Measurements from ENCODE around the gene OR10K2. TPM values are rescaled to one million over a fixed set of nuclear protein-coding genes. Genes with fewer than 3 reads are reported as not detected.

The OR10K2 gene
- not detected for total RNA-seq
- long read RNA-seq: 0 reads

GRCh38 chr1:158426137-158426536 is at the start of gene OR10K2:
OR10K2 (minus strand) TSS chr1:158426237; CDS start chr1:158420866, 5,371 bp downstream.
- Histone ChIP-seq H3K36me3 (no peaks in the 10 kb centered on the region), H3K27ac (no peak within 1 kb of the TSS), H3K4me3 (no peak within 1 kb of the TSS), H3K9me3 (no peaks in the 10 kb centered on the region), H3K4me1 (no peaks in the 10 kb centered on the region), H3K27me3 (no peaks in the 10 kb centered on the region)
- no peak for ATAC-seq
- no peak for DNase-seq
- TF ChIP-seq CTCF (IDR thresholded peaks at IDR 0.05): no peak
- intact Hi-C loops (cut with DNase I): no loop called here

- Histone ChIP-seq H3K27me3 (no peaks in the 10 kb centered on the region), H3K36me3 (no peaks in the 10 kb centered on the region), H3K27ac (no peak within 1 kb of the TSS), H3K9me3 (no peaks in the 10 kb centered on the region), H3K4me1 (no peaks in the 10 kb centered on the region), H3K4me3 (no peak within 1 kb of the TSS)
- no peak for DNase-seq
- no peak for ATAC-seq
- no peak for TF ChIP-seq CTCF (IDR thresholded peaks at IDR 0.05)
- intact Hi-C loops (cut with DNase I): no loop called here
These were observed 45.9 kb upstream of the OR10K2 start, which contains the start of gene OR10R2 for GRCh38 chr1:158471920-158472319. OR10R2 (plus strand) TSS chr1:158472220; CDS start chr1:158472326, 106 bp downstream.

- Histone ChIP-seq H3K27ac (no peak within 1 kb of the TSS), H3K4me3 (no peak within 1 kb of the TSS), H3K9me3 (no peaks in the 10 kb centered on the region), H3K4me1 (no peaks in the 10 kb centered on the region), H3K36me3 (no peaks in the 10 kb centered on the region), H3K27me3 (no peaks in the 10 kb centered on the region)
- DNase-seq: no peak
- ATAC-seq: no peak
- intact Hi-C loops (cut with DNase I): no loop called here
- TF ChIP-seq CTCF (IDR thresholded peaks at IDR 0.05): no peak
These were observed 35.5 kb upstream of the OR10K2 start, which contains the start of gene OR10K1 for GRCh38 chr1:158461534-158461933. OR10K1 (plus strand) TSS chr1:158461834; CDS start chr1:158465562, 3,728 bp downstream.

- no peaks in the 10 kb centered on the region for H3K36me3 ChIP-seq
- no peak overlapping the region for H3K4me3 ChIP-seq
- TF ChIP-seq CTCF (IDR thresholded peaks at IDR 0.05): no peak
- H3K4me1 ChIP-seq: no peaks in the 10 kb centered on the region
- no peak for DNase-seq
- no peak overlapping the region for H3K27ac ChIP-seq
- intact Hi-C loops (cut with DNase I): no loop called here
- no peaks in the 10 kb centered on the region for H3K27me3 ChIP-seq
- ATAC-seq: no peak
- H3K9me3 ChIP-seq: no peaks in the 10 kb centered on the region
These were observed 32.2 kb upstream of the OR10K2 start for GRCh38 chr1:158458263-158458662.

GRCh38 chr1:158457246-158457645 is 31.2 kb upstream of the OR10K2 start:
- ATAC-seq: no peak
- Histone ChIP-seq H3K9me3 (no peaks in the 10 kb centered on the region), H3K27ac (no peak overlapping the region), H3K4me3 (no peak overlapping the region), H3K36me3 (no peaks in the 10 kb centered on the region), H3K27me3 (no peaks in the 10 kb centered on the region), H3K4me1 (no peaks in the 10 kb centered on the region)
- TF ChIP-seq CTCF (IDR thresholded peaks at IDR 0.05): no peak
- intact Hi-C loops (cut with DNase I): no loop called here
- no peak for DNase-seq

- intact Hi-C loops (cut with DNase I): no loop called here
- H3K36me3 ChIP-seq: no peaks in the 10 kb centered on the region
- TF ChIP-seq CTCF (IDR thresholded peaks at IDR 0.05): no peak
- H3K9me3 ChIP-seq: no peaks in the 10 kb centered on the region
- H3K27me3 ChIP-seq: no peaks in the 10 kb centered on the region
- H3K27ac ChIP-seq: no peak overlapping the region
- H3K4me3 ChIP-seq: no peak overlapping the region
- H3K4me1 ChIP-seq: no peaks in the 10 kb centered on the region
- no peak for ATAC-seq
- DNase-seq: no peak
These were observed 28.5 kb upstream of the OR10K2 start for GRCh38 chr1:158454537-158454936.
